HL-60 (cell line): ENCODE measurements around the gene DNM3.

ENCODE experiments used
- DNase-seq, 2 experiments: peaks; one replicate each; pipeline ENCODE4 v3.0.0-alpha.2; 2010 to 2020; ENCODE audit warnings: low read depth in 1 of 2, low spot score in 1 of 2
- H3K27ac ChIP-seq: fragments of 250-450 bp; sonication (Bioruptor Pico); replicated peaks from 2 replicates; pipeline ENCODE4 v1.5.1; 2020; ENCODE audit warnings: mild to moderate bottlenecking, moderate library complexity
- H3K27me3 ChIP-seq: fragments of 250-450 bp; sonication (Bioruptor Pico); 2 replicates; pipeline ENCODE4 v1.5.1; 2021; ENCODE audit warnings: mild to moderate bottlenecking, moderate library complexity; ENCODE audit not compliant: insufficient read depth, poor library complexity, severe bottlenecking
- H3K4me3 ChIP-seq: replicated peaks from 2 replicates; pipeline ENCODE4 v1.5.1; 2011; ENCODE audit warnings: mild to moderate bottlenecking, control low read depth, low read length; ENCODE audit not compliant: insufficient read depth
- CTCF ChIP-seq: IDR thresholded peaks from one replicate; pipeline ENCODE4 v1.5.1; 2011; ENCODE audit warnings: low read length, control low read depth, inconsistent platforms; ENCODE audit not compliant: insufficient read depth
- GABPA ChIP-seq: IDR thresholded peaks from 2 replicates; pipeline ENCODE4 v1.6.1; 2012; ENCODE audit warnings: low read depth
- POLR2AphosphoS5 ChIP-seq: IDR thresholded peaks from 2 replicates; pipeline ENCODE4 v1.6.1; 2012; ENCODE audit warnings: low read depth
- REST ChIP-seq: IDR thresholded peaks from 2 replicates; pipeline ENCODE4 v1.6.1; 2012; ENCODE audit warnings: low read depth; ENCODE audit not compliant: insufficient replicate concordance
- SPI1 ChIP-seq: IDR thresholded peaks from 2 replicates; pipeline ENCODE4 v1.6.1; 2012; ENCODE audit warnings: low read depth, mild to moderate bottlenecking, borderline replicate concordance

DNM3 gene

GRCh38 chr1:171995573-171995972 lies 154.3 kb downstream of the DNM3 start:
- H3K4me3 ChIP-seq = no peak overlapping the region
- TF ChIP-seq SPI1 (no peak), REST (no peak), CTCF (no peak), POLR2AphosphoS5 (no peak), GABPA (no peak)
- H3K27me3 ChIP-seq = no peaks in the 10 kb centered on the region
- H3K27ac ChIP-seq = no peak overlapping the region
- no peak for DNase-seq

GRCh38 chr1:171997936-171998335 lies 156.6 kb downstream of the DNM3 start:
- TF ChIP-seq SPI1 = no peak
- TF ChIP-seq GABPA = no peak
- TF ChIP-seq REST = no peak
- TF ChIP-seq POLR2AphosphoS5 = no peak
- TF ChIP-seq CTCF = no peak
- DNase-seq = no peak
- Histone ChIP-seq H3K4me3 (no peak overlapping the region), H3K27ac (no peak overlapping the region), H3K27me3 (no peaks in the 10 kb centered on the region)

GRCh38 chr1:171998711-171999110 lies 157.4 kb downstream of the DNM3 start:
- no peak for TF ChIP-seq REST
- no peak for TF ChIP-seq CTCF
- TF ChIP-seq GABPA = no peak
- no peak for TF ChIP-seq SPI1
- TF ChIP-seq POLR2AphosphoS5 = no peak
- Histone ChIP-seq H3K27ac (no peak overlapping the region), H3K4me3 (no peak overlapping the region), H3K27me3 (no peaks in the 10 kb centered on the region)
- no peak for DNase-seq
